Measurements from ENCODE around the gene POMGNT1.
"Not testable (repeated sequence)": the region's sequence is repeated elsewhere in the genome, so short reads cannot be mapped to it uniquely, and the experiment has no call there.

Gene POMGNT1

DNA sequence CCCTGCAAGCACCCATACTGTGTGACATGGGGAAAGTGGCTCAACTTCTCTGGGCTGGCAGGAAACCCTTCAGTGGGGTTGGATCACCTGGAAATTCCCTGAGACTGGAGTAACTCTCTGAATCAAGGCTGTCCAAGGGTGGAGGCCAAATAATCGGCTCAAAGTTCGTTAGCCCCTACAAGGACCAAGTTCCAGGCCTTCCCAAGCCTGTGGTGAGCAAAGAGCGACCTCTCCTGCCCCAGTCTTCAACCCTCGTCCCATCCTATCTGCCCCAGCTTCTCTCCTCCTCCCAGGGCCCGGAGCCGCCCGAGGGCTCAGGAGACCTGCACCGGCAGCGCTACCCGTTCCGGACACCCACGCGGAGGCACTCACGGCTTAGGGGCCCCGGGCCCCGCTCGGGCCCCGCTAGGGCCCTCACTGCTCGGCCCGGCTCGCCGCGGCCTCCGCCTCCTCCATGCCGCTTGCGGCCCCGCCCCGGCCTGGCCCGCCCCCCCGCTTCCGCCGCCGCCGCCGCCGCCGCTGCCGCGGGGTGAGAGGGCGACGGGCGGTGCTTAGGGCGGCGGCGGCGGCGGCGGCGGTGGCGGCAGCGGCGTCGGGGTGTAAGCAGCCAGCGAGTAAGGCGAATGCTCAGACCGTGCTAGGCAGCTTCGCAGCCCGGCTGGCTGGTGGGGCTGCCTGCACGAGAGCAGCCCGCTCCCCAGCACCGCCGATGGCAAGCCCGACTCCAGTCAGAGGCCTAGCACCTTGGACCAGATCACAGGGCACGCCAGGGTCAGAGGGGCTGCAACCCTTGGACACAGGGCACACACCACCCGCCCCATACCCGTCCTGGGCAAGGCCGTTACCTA is at the start of gene POMGNT1:
POMGNT1 (minus strand) TSS at position 471 of the 848 bp plus-strand sequence. CDS start 613 bp downstream, outside the sequence.
- Mint-ChIP-seq H3K4me1 (ENCODE audit: low read depth) (peaks cover 29% of the 10 kb centered on the region), H3K27ac (peak within 1 kb of the TSS; percentile 73), H3K9me3 (ENCODE audit: low read depth) (no peaks in the 10 kb centered on the region), H3K4me3 (peak within 1 kb of the TSS; percentile 86), H3K36me3 (peaks cover 2% of the 10 kb centered on the region), H3K27me3 (no peaks in the 10 kb centered on the region)

GRCh38 chr1:46247436-46248121 is 49.3 kb upstream of the POMGNT1 start, which contains the start of gene RAD54L:
Gene RAD54L (plus strand): TSS chr1:46247763. CDS start chr1:46248406, 643 bp downstream.
- peak within 1 kb of the TSS; percentile 94 for H3K4me3 Mint-ChIP-seq
- H3K36me3 Mint-ChIP-seq = peaks cover 4% of the 10 kb centered on the region
- H3K27ac Mint-ChIP-seq = peak within 1 kb of the TSS; percentile 97
- no peaks in the 10 kb centered on the region for H3K9me3 Mint-ChIP-seq (ENCODE audit: low read depth)
- no peaks in the 10 kb centered on the region for H3K27me3 Mint-ChIP-seq
- H3K4me1 Mint-ChIP-seq (ENCODE audit: low read depth) = peaks cover 20% of the 10 kb centered on the region

DNA sequence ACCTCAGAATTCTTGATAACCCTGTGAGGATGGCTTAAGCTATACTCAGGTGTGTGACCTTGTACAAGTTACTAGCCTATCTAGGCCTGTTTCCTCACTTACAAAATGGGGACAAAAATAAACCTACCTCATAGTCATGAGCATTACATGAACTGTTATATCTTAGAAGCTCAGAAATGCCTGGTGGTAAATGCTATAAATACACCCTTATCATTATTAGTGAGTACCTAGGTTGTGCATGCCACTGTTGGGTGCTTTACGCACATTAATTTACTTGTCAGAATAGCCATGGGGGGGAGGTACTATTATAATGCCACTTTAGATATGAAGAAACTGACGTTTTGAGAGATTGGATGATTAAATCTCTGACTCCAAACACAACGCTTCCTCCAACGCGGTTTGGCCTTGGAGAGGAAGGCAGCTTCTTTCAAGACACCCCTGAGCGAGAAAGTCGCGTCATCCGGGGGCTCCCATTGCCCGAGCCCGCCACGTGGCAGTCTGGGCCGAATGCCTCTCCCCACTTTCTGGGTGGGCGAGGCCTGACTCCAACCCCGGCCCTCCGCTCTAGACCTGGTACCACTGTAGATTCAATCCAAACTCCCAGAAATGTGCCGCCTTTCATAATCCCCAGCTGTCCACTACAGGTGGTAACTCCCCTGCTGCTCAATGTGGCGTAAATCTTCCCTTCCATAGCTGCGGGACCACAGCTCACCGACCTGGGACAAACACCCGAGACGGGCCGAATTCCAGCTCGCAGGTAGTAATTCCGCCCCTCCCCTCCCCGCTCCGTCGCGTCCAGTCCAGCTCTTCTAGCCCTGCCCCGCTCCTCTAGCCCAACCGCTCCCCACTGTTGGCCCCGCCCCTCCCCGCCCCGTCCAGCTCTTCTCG is 48.6 kb upstream of the POMGNT1 start:
- Mint-ChIP-seq H3K4me1 (ENCODE audit: low read depth) (peaks cover 20% of the 10 kb centered on the region), H3K4me3 (peak overlapping the region; percentile 94), H3K36me3 (no peaks in the 10 kb centered on the region), H3K9me3 (ENCODE audit: low read depth) (no peaks in the 10 kb centered on the region), H3K27me3 (no peaks in the 10 kb centered on the region), H3K27ac (peak overlapping the region; percentile 97)

DNA sequence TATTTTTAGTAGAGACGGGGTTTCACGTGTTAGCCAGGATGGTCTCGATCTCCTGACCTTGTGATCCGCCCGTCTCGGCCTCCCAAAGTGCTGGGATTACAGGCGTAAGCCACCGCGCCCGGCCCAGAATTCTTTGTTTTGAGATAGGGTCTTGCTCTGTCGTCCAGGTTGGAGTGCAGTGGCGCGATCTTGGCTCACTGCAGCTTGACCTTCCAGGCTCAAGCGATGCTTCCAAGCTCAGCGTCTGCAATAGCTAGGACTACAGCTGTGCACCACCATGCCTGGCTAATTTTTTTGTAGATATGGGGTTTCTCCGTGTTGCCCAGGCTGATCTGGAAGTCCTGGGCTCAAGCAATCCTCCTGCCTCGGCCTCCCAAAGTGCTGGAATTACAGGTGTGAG is 47.9 kb upstream of the POMGNT1 start:
- H3K27me3 Mint-ChIP-seq; H3K36me3 Mint-ChIP-seq; H3K9me3 Mint-ChIP-seq (ENCODE audit: low read depth): not testable (repeated sequence)
- Mint-ChIP-seq H3K4me3 (peak overlapping the region; percentile 94), H3K4me1 (ENCODE audit: low read depth) (peaks cover 20% of the 10 kb centered on the region), H3K27ac (peak overlapping the region; percentile 97)

- peaks cover 20% of the 10 kb centered on the region for H3K4me1 Mint-ChIP-seq (ENCODE audit: low read depth)
- no peaks in the 10 kb centered on the region for H3K9me3 Mint-ChIP-seq (ENCODE audit: low read depth)
- H3K27ac Mint-ChIP-seq = no peak overlapping the region
- H3K36me3 Mint-ChIP-seq = no peaks in the 10 kb centered on the region
- H3K27me3 Mint-ChIP-seq = no peaks in the 10 kb centered on the region
- no peak overlapping the region for H3K4me3 Mint-ChIP-seq
Observed at GRCh38 chr1:46244656-46245371, 46.6 kb upstream of the POMGNT1 start.

DNA sequence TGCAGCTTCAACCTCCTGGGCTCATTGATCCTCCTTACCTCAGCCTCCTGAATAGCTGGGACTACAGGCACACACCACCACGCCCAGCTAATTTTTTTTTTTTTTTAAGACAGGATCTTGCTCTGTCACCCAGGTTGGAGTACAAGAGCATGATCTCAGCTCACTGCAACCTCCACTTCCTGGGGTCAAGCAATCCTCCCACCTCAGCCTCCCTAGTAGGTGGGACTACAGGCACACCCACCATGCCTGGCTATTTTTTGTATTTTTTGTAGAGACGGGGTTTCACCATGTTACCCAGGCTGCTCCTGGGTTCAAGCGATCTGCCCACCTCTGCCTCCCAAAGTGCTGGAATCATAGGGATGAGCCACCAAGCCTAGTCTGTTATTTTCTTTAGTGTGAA is 45.6 kb upstream of the POMGNT1 start:
- not testable (repeated sequence) for H3K27me3 Mint-ChIP-seq; H3K4me3 Mint-ChIP-seq; H3K36me3 Mint-ChIP-seq; H3K9me3 Mint-ChIP-seq (ENCODE audit: low read depth); H3K27ac Mint-ChIP-seq
- peaks cover 20% of the 10 kb centered on the region for H3K4me1 Mint-ChIP-seq (ENCODE audit: low read depth)

DNA sequence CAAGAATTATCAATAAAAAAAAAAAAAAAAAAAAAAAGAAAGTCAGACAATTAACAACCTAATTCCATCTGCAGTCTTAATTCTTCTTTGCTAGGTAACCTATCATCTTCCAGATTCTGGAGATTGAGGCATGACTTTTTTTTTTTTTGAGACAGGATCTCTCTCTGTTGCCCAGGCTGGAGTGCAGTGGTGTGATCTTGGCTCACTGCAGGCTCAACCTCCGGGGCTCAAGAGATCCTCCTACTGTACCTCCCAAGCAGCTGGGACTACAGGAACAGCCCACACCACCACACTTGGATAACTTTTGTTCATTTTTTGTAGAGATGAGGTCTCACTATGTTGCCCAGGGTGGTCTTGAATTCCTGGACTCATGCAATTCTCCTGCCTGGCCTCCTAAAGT is 44.7 kb upstream of the POMGNT1 start:
- no peaks in the 10 kb centered on the region for H3K9me3 Mint-ChIP-seq (ENCODE audit: low read depth)
- no peak overlapping the region for H3K27ac Mint-ChIP-seq
- peaks cover 15% of the 10 kb centered on the region for H3K4me1 Mint-ChIP-seq (ENCODE audit: low read depth)

DNA sequence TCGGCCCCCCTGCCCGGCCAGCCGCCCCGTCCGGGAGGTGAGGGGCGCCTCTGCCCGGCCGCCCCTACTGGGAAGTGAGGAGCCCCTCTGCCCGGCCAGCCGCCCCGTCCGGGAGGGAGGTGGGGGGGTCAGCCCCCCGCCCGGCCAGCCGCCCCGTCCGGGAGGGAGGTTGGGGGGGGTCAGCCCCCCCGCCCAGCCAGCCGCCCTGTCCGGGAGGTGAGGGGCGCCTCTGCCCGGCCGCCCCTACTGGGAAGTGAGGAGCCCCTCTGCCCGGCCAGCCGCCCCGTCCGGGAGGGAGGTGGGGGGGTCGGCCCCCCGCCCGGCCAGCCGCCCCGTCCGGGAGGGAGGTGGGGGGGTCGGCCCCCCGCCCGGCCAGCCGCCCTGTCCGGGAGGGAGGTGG is 43.5 kb upstream of the POMGNT1 start:
- not testable (repeated sequence) for H3K4me3 Mint-ChIP-seq; H3K4me1 Mint-ChIP-seq (ENCODE audit: low read depth); H3K36me3 Mint-ChIP-seq; H3K27ac Mint-ChIP-seq; H3K27me3 Mint-ChIP-seq; H3K9me3 Mint-ChIP-seq (ENCODE audit: low read depth)

More for the DNA sequence above, 44.7 kb upstream of the POMGNT1 start:
- Mint-ChIP-seq H3K27me3 (no peaks in the 10 kb centered on the region), H3K4me3 (no peak overlapping the region), H3K36me3 (no peaks in the 10 kb centered on the region)

GRCh38 chr1:46238865-46239264 is 40.6 kb upstream of the POMGNT1 start:
- H3K4me1 Mint-ChIP-seq (ENCODE audit: low read depth); H3K27me3 Mint-ChIP-seq; H3K36me3 Mint-ChIP-seq; H3K9me3 Mint-ChIP-seq (ENCODE audit: low read depth); H3K27ac Mint-ChIP-seq; H3K4me3 Mint-ChIP-seq: not testable (repeated sequence)

GRCh38 chr1:46236882-46237281 is 38.6 kb upstream of the POMGNT1 start:
- H3K4me1 Mint-ChIP-seq (ENCODE audit: low read depth) = no peaks in the 10 kb centered on the region
- no peak overlapping the region for H3K4me3 Mint-ChIP-seq
- no peaks in the 10 kb centered on the region for H3K9me3 Mint-ChIP-seq (ENCODE audit: low read depth)
- no peak overlapping the region for H3K27ac Mint-ChIP-seq
- H3K27me3 Mint-ChIP-seq = no peaks in the 10 kb centered on the region
- peaks cover 2% of the 10 kb centered on the region for H3K36me3 Mint-ChIP-seq

GRCh38 chr1:46231231-46231630 is 33.0 kb upstream of the POMGNT1 start:
- not testable (repeated sequence) for H3K9me3 Mint-ChIP-seq (ENCODE audit: low read depth); H3K4me3 Mint-ChIP-seq; H3K27ac Mint-ChIP-seq; H3K27me3 Mint-ChIP-seq; H3K36me3 Mint-ChIP-seq; H3K4me1 Mint-ChIP-seq (ENCODE audit: low read depth)

- H3K36me3 Mint-ChIP-seq = no peaks in the 10 kb centered on the region
- H3K4me3 Mint-ChIP-seq = no peak overlapping the region
- no peak overlapping the region for H3K27ac Mint-ChIP-seq
- peaks cover 2% of the 10 kb centered on the region for H3K4me1 Mint-ChIP-seq (ENCODE audit: low read depth)
- no peaks in the 10 kb centered on the region for H3K27me3 Mint-ChIP-seq
- H3K9me3 Mint-ChIP-seq (ENCODE audit: low read depth) = no peaks in the 10 kb centered on the region
Observed at GRCh38 chr1:46224966-46225365, 26.7 kb upstream of the POMGNT1 start.

- Mint-ChIP-seq H3K27me3 (no peaks in the 10 kb centered on the region), H3K9me3 (ENCODE audit: low read depth) (no peaks in the 10 kb centered on the region), H3K4me1 (ENCODE audit: low read depth) (peaks cover 2% of the 10 kb centered on the region), H3K27ac (no peak overlapping the region), H3K36me3 (no peaks in the 10 kb centered on the region), H3K4me3 (no peak overlapping the region)
Observed at GRCh38 chr1:46223472-46223943, 25.3 kb upstream of the POMGNT1 start.

DNA sequence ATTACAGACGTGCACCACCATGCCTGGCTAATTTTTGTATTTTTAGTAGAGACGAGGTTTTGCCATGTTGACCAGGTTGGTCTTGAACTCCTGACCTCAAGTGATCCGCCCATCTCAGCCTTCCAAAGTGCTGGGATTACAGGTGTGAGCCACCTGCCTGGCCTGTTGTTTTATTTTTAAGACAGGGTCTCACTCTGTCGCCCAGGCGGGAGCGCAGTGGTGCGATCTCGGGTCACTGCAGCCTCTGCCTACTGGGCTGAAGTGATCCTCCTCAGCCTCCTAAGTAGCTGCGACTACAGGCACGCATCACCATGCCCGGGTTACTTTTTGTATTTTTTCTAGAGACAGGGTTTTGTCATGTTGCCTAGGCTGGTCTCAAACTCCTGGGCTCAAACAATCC is 24.8 kb upstream of the POMGNT1 start:
- not testable (repeated sequence) for H3K27ac Mint-ChIP-seq; H3K4me1 Mint-ChIP-seq (ENCODE audit: low read depth); H3K36me3 Mint-ChIP-seq; H3K27me3 Mint-ChIP-seq; H3K9me3 Mint-ChIP-seq (ENCODE audit: low read depth); H3K4me3 Mint-ChIP-seq
